Measurements from ENCODE around the gene SLN.

The SLN gene

GRCh38 chr11:107666911-107667613, 44.8 kb downstream of the SLN start:
- H3K27ac ChIP-seq (ENCODE audit: low read depth, low read length), result no peak overlapping the region
- H3K9ac ChIP-seq (ENCODE audit: low read depth, low read length), result no peak overlapping the region
- no peaks in the 10 kb centered on the region for H3K27me3 ChIP-seq (ENCODE audit: control insufficient read depth, insufficient read depth, low read length)
- no peaks in the 10 kb centered on the region for H3K36me3 ChIP-seq (ENCODE audit: control insufficient read depth, insufficient read depth, low read length)
- no peak overlapping the region for H3K4me3 ChIP-seq (ENCODE audit: low read depth, low read length)
- peaks cover 13% of the 10 kb centered on the region for H3K4me1 ChIP-seq (ENCODE audit: control insufficient read depth, insufficient read depth, low read length)
- H3K9me3 ChIP-seq (ENCODE audit: control insufficient read depth, insufficient read depth, low read length), result no peaks in the 10 kb centered on the region

DNA sequence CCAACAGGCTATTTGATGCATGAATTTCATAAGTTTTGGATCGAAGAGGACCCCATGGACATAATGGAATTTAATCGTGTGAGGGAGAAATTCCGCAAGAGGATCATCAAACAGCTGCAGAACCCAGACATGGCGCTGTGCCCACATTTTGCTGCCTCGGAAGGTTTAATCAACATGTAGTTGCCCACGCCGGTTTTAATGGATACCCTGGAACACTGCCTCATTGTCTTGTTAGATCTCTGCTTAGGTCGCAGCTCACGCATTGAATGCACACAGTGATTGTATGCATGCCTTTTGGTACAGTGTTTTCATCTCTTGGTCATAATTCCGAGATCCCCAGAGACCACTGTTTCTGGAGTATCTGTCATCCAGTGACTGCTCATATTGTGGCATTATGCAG, 46.8 kb downstream of the SLN start:
- Histone ChIP-seq H3K9ac (ENCODE audit: low read depth, low read length) (no peak overlapping the region), H3K9me3 (ENCODE audit: control insufficient read depth, insufficient read depth, low read length) (no peaks in the 10 kb centered on the region), H3K27me3 (ENCODE audit: control insufficient read depth, insufficient read depth, low read length) (no peaks in the 10 kb centered on the region), H3K27ac (ENCODE audit: low read depth, low read length) (no peak overlapping the region), H3K36me3 (ENCODE audit: control insufficient read depth, insufficient read depth, low read length) (no peaks in the 10 kb centered on the region), H3K4me1 (ENCODE audit: control insufficient read depth, insufficient read depth, low read length) (peaks cover 10% of the 10 kb centered on the region), H3K4me3 (ENCODE audit: low read depth, low read length) (no peak overlapping the region)

DNA sequence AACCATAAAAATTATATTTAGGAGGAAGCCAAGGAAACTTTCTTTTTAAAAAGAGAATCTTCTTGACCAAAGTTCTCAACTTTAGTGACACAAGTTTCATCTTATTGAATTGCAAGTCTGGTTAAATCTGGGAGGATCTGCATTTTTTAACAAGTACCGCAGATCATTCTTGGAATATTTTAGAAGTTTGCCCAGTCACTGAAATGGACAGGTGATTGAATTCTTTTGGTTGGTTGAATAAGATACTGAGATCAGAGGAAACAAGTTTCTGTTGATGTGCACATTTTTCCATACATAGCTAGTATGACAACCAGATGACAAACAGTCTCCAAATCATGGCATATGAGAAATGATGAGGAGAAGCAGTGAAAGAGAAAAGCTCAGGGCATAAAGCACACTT, 50.2 kb downstream of the SLN start:
- H3K36me3 ChIP-seq (ENCODE audit: control insufficient read depth, insufficient read depth, low read length), result no peaks in the 10 kb centered on the region
- H3K9ac ChIP-seq (ENCODE audit: low read depth, low read length), result no peak overlapping the region
- no peaks in the 10 kb centered on the region for H3K9me3 ChIP-seq (ENCODE audit: control insufficient read depth, insufficient read depth, low read length)
- H3K4me3 ChIP-seq (ENCODE audit: low read depth, low read length), result no peak overlapping the region
- H3K4me1 ChIP-seq (ENCODE audit: control insufficient read depth, insufficient read depth, low read length), result peaks cover 5% of the 10 kb centered on the region; the same call in 1 of the 2 replicates
- no peak overlapping the region for H3K27ac ChIP-seq (ENCODE audit: low read depth, low read length)
- H3K27me3 ChIP-seq (ENCODE audit: control insufficient read depth, insufficient read depth, low read length), result no peaks in the 10 kb centered on the region

GRCh38 chr11:107660066-107660465, 51.8 kb downstream of the SLN start:
- H3K27me3 ChIP-seq (ENCODE audit: control insufficient read depth, insufficient read depth, low read length), result no peaks in the 10 kb centered on the region
- H3K4me1 ChIP-seq (ENCODE audit: control insufficient read depth, insufficient read depth, low read length), result peaks cover 12% of the 10 kb centered on the region
- no peaks in the 10 kb centered on the region for H3K9me3 ChIP-seq (ENCODE audit: control insufficient read depth, insufficient read depth, low read length)
- H3K36me3 ChIP-seq (ENCODE audit: control insufficient read depth, insufficient read depth, low read length), result no peaks in the 10 kb centered on the region
- no peak overlapping the region for H3K4me3 ChIP-seq (ENCODE audit: low read depth, low read length)
- no peak overlapping the region for H3K27ac ChIP-seq (ENCODE audit: low read depth, low read length)
- no peak overlapping the region for H3K9ac ChIP-seq (ENCODE audit: low read depth, low read length)

DNA sequence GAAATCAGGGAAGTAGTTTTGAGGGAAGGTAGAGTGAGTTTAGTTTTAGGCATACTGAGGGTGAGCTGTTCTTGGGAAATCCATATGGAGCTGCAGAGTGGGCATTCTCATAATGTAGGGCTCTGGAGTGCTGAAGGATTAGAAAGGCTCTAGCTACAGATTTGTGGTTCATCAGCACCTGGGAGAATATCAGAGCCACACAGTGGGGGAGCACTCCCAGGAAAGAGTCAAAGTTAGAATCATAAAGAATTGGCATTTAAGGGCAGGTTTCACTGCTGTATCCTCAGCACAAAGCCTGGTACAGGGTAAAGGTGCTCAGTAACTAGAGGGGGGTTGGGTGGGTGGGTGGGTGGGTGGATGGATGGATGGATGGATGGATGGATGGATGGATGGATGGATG, 52.5 kb downstream of the SLN start:
- Histone ChIP-seq H3K27me3 (ENCODE audit: control insufficient read depth, insufficient read depth, low read length) (no peaks in the 10 kb centered on the region), H3K4me1 (ENCODE audit: control insufficient read depth, insufficient read depth, low read length) (peaks cover 14% of the 10 kb centered on the region)

More for the DNA sequence above, 52.5 kb downstream of the SLN start:
- Histone ChIP-seq H3K4me3 (ENCODE audit: low read depth, low read length) (no peak overlapping the region), H3K9me3 (ENCODE audit: control insufficient read depth, insufficient read depth, low read length) (no peaks in the 10 kb centered on the region), H3K9ac (ENCODE audit: low read depth, low read length) (no peak overlapping the region), H3K27ac (ENCODE audit: low read depth, low read length) (no peak overlapping the region), H3K36me3 (ENCODE audit: control insufficient read depth, insufficient read depth, low read length) (no peaks in the 10 kb centered on the region)
